ENCODE data around the gene OAS2. TPM values are rescaled to one million over a fixed set of nuclear protein-coding genes. Genes with fewer than 3 reads are reported as not detected.
A peak's percentile ranks its signal among the peaks of the same experiment; 100 is the strongest.

OAS2 gene
- total and polyA plus RNA-seq, 10 donors: 21.0 to 71.4 (median 43.3) TPM

- TF ChIP-seq CTCF (IDR thresholded peaks at IDR 0.05 in 8 of 11, conservative IDR thresholded peaks at IDR 0.05 in 3 of 11): peak; percentile 35 to 86 (median 66)
- TF ChIP-seq POLR2A (IDR thresholded peaks at IDR 0.05): no peak
- H3K27ac ChIP-seq: no peak overlapping the region
- no peaks in the 10 kb centered on the region for H3K36me3 ChIP-seq
- no peaks in the 10 kb centered on the region for H3K27me3 ChIP-seq (replicated peaks in 1 of 7)
- DNase-seq: no peak
- H3K9me3 ChIP-seq: no peaks in the 10 kb centered on the region
- H3K4me1 ChIP-seq: peaks cover 0 to 9% (median 2%) of the 10 kb centered on the region in 6 donors
- no peak overlapping the region for H3K4me3 ChIP-seq
- WGBS, 5 donors: 13 to 24% (median 15%) methylated on average over 9 of the region's 9 CpGs
- intact Hi-C loops (cut with DNase I; ENCODE audit: low total_unique reads): loop anchor here (2.0 kb wide), 1 partner anchor 38 kb away; no protein-coding TSS in a partner anchor
Measured at GRCh38 chr12:113030875-113031525, 52.7 kb downstream of the OAS2 start.

DNA sequence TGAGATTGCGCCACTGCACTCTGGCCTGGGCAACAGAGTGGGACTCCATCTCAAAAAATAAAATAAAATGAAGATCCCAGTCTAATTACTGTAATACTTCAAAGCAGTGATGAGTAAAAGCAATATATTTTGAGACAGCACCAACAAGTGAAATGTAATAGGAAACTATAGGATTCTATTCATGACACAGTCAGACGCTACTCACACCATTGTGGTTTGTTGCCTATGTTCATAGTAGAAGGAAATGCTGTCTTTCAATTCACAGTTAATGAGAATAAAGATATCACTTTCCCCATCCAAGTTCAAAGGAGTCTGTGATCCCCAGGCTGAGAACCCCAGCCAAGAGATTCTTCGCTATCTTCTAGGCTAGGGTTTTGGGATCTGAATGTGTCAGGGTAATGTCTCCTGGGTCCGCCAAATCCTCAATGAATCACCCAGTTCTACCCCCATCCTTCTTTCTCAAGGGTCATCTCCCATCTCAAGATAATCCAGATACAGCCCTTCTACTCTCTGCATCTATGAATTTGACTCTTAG, 61.7 kb downstream of the OAS2 start:
- no peak for TF ChIP-seq CTCF (IDR thresholded peaks at IDR 0.05 in 8 of 11, conservative IDR thresholded peaks at IDR 0.05 in 3 of 11)
- no peak for TF ChIP-seq POLR2AphosphoS5 (IDR thresholded peaks at IDR 0.05)
- TF ChIP-seq POLR2A (IDR thresholded peaks at IDR 0.05): no peak
- 65 to 77% (median 70%) methylated on average over 4 of the region's 4 CpGs for WGBS, 5 donors
- no peaks in the 10 kb centered on the region for H3K27me3 ChIP-seq (replicated peaks in 1 of 7)
- no peaks in the 10 kb centered on the region for H3K9me3 ChIP-seq
- no peaks in the 10 kb centered on the region for H3K36me3 ChIP-seq
- H3K27ac ChIP-seq: peak overlapping the region in 4 of 8 donors; percentile 33 to 72 (median 62)
- H3K4me3 ChIP-seq: no peak overlapping the region
- DNase-seq: no peak
- H3K4me1 ChIP-seq: peaks cover 0 to 20% (median 3%) of the 10 kb centered on the region in 6 donors
- intact Hi-C loops (cut with DNase I; ENCODE audit: low total_unique reads): loop anchor here (5.0 kb wide), 1 partner anchor 143 kb away; no protein-coding TSS in a partner anchor

DNA sequence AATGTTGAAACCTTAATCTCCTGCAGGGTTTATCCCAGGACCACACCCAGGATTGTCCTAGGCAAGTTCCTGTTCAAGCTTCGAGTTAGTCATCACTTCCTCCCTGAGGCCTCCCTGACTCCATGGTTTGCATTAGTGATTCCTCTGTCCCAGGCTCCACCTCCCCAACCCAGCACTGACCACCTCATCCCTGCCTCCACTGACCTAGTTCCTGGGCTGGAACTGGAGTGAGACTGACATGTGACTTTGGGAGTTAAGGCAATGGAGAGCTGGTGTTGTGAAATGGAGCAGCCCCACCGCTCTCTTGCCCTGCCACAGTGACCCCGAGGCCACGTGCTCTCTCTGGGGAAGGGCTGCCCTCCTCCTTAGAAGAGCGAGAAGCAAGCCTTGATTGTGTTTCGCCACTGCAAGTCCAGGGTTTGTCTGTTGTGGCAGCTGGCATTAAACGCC, 62.4 kb downstream of the OAS2 start:
- peak overlapping the region in 4 of 8 donors; percentile 36 to 72 (median 62) for H3K27ac ChIP-seq
- TF ChIP-seq POLR2A (IDR thresholded peaks at IDR 0.05) (no peak), CTCF (IDR thresholded peaks at IDR 0.05 in 8 of 11, conservative IDR thresholded peaks at IDR 0.05 in 3 of 11) (no peak), POLR2AphosphoS5 (IDR thresholded peaks at IDR 0.05) (peak in 1 of 3 donors; percentile 12)
- peaks cover 0 to 20% (median 3%) of the 10 kb centered on the region in 6 donors for H3K4me1 ChIP-seq
- no peaks in the 10 kb centered on the region for H3K9me3 ChIP-seq
- intact Hi-C loops (cut with DNase I; ENCODE audit: low total_unique reads): no loop called here
- no peaks in the 10 kb centered on the region for H3K36me3 ChIP-seq
- DNase-seq: no peak
- WGBS, 5 donors: 11 to 60% (median 45%) methylated on average over 5 to 7 of the region's 7 CpGs
- no peak overlapping the region for H3K4me3 ChIP-seq
- H3K27me3 ChIP-seq (replicated peaks in 1 of 7): no peaks in the 10 kb centered on the region

DNA sequence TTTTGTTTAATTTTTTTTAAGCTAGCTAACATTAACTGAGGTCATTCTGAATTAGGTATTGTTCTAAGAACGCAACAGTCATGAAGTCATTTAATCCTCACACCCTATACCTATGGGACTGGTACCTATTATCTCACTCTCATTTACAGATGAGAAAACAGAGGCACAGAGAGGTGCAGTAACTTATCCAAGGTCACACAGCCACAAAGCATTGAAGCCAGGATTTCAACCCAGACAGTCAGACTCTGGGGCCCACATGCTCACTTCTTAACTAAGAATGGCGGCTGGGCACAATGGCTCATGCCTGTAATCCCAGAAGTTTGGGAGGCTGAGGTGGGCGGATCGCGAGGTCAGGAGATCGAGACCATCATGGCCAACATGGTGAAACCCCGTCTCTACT, 63.2 kb downstream of the OAS2 start:
- no peak for DNase-seq
- Histone ChIP-seq H3K27me3 (replicated peaks in 1 of 7) (no peaks in the 10 kb centered on the region), H3K4me1 (peaks cover 0 to 20% (median 3%) of the 10 kb centered on the region in 6 donors), H3K9me3 (no peaks in the 10 kb centered on the region), H3K36me3 (no peaks in the 10 kb centered on the region), H3K27ac (peak overlapping the region in 2 of 8 donors; percentile 68 to 72), H3K4me3 (no peak overlapping the region)
- no peak for TF ChIP-seq POLR2AphosphoS5 (IDR thresholded peaks at IDR 0.05)
- WGBS, 5 donors: 80 to 99% (median 88%) methylated on average over 7 of the region's 7 CpGs
- intact Hi-C loops (cut with DNase I; ENCODE audit: low total_unique reads): no loop called here
